GM21423 (cell line): ENCODE data around the gene FLOT2.
"Not testable (repeated sequence)": the region's sequence is repeated elsewhere in the genome, so short reads cannot be mapped to it uniquely, and the experiment has no call there.

Experiments used
- ATAC-seq: cut with Tn5 transposase; IDR thresholded peaks from one replicate; pipeline ENCODE4 v1.9.1; 2021; ENCODE audit warnings: mild to moderate bottlenecking, moderate library complexity; ENCODE audit not compliant: unreplicated experiment

Gene FLOT2

GRCh38 chr17:28917029-28917428 lies 19.5 kb upstream of the FLOT2 start:
- no peak for ATAC-seq

GRCh38 chr17:28916302-28916934 lies 18.9 kb upstream of the FLOT2 start:
- no peak for ATAC-seq

GRCh38 chr17:28912938-28913333 lies 15.4 kb upstream of the FLOT2 start:
- ATAC-seq, result no peak

- no peak for ATAC-seq
These were observed 14.9 kb upstream of the FLOT2 start for GRCh38 chr17:28912281-28912937.

GRCh38 chr17:28911411-28912045 lies 14.0 kb upstream of the FLOT2 start:
- ATAC-seq, result no peak

- no peak for ATAC-seq
These were observed 13.0 kb upstream of the FLOT2 start for GRCh38 chr17:28910534-28910933.

- no peak for ATAC-seq
These were observed 11.2 kb upstream of the FLOT2 start for GRCh38 chr17:28908640-28909167.

- ATAC-seq, result no peak
These were observed 10.4 kb upstream of the FLOT2 start for GRCh38 chr17:28907709-28908475.

- ATAC-seq, result no peak
These were observed 9.3 kb upstream of the FLOT2 start for GRCh38 chr17:28906706-28907438.

- no peak for ATAC-seq
These were observed 8.7 kb upstream of the FLOT2 start for GRCh38 chr17:28906276-28906675.

GRCh38 chr17:28904800-28905199 lies 7.3 kb upstream of the FLOT2 start:
- no peak for ATAC-seq

- ATAC-seq, result not testable (repeated sequence)
These were observed 6.0 kb upstream of the FLOT2 start for GRCh38 chr17:28903546-28903841.

GRCh38 chr17:28902819-28903545 lies 5.4 kb upstream of the FLOT2 start, which contains the start of gene DHRS13:
Gene DHRS13 (minus strand): TSS chr17:28903079. CDS start chr17:28902944, 135 bp downstream.
- ATAC-seq, result peak; percentile 82

- peak; percentile 31 for ATAC-seq
These were observed 4.6 kb upstream of the FLOT2 start for GRCh38 chr17:28901866-28902818.

GRCh38 chr17:28900986-28901726 lies 3.6 kb upstream of the FLOT2 start:
- no peak for ATAC-seq

- ATAC-seq, result no peak
These were observed 1.8 kb upstream of the FLOT2 start for GRCh38 chr17:28899212-28899815.

- no peak for ATAC-seq
These were observed 1.0 kb upstream of the FLOT2 start for GRCh38 chr17:28898527-28898955.
